ENCODE measurements around the gene DTNB.
"Not testable (repeated sequence)": the region's sequence is repeated elsewhere in the genome, so short reads cannot be mapped to it uniquely, and the experiment has no call there.

DTNB gene

GRCh38 chr2:25586726-25587144, 86.6 kb downstream of the DTNB start:
- DNase-seq = no peak

- no peak for DNase-seq
These were observed 88.2 kb downstream of the DTNB start for GRCh38 chr2:25585189-25585588.

GRCh38 chr2:25582077-25582830, 91.1 kb downstream of the DTNB start:
- DNase-seq = no peak

- DNase-seq = no peak
These were observed 96.8 kb downstream of the DTNB start for GRCh38 chr2:25576596-25576995.

- DNase-seq = no peak
These were observed 100.7 kb downstream of the DTNB start for GRCh38 chr2:25572638-25573037.

GRCh38 chr2:25570161-25570845, 103.1 kb downstream of the DTNB start:
- DNase-seq = no peak

GRCh38 chr2:25567406-25567805, 106.0 kb downstream of the DTNB start:
- peak; percentile 31 for DNase-seq

GRCh38 chr2:25566694-25567093, 106.7 kb downstream of the DTNB start:
- DNase-seq = no peak

- DNase-seq = no peak
These were observed 107.3 kb downstream of the DTNB start for GRCh38 chr2:25566094-25566493.

- no peak for DNase-seq
These were observed 112.1 kb downstream of the DTNB start for GRCh38 chr2:25561136-25561850.

- DNase-seq = no peak
These were observed 114.2 kb downstream of the DTNB start for GRCh38 chr2:25559148-25559547.

- DNase-seq = no peak
These were observed 115.1 kb downstream of the DTNB start for GRCh38 chr2:25558262-25558661.

- DNase-seq = no peak
These were observed 116.0 kb downstream of the DTNB start for GRCh38 chr2:25557179-25558036.

GRCh38 chr2:25552318-25552717, 121.1 kb downstream of the DTNB start:
- no peak for DNase-seq

- DNase-seq = no peak
These were observed 122.1 kb downstream of the DTNB start for GRCh38 chr2:25551316-25551715.

- not testable (repeated sequence) for DNase-seq
These were observed 123.8 kb downstream of the DTNB start for GRCh38 chr2:25549571-25549970.

- DNase-seq = peak; percentile 34
These were observed 124.8 kb downstream of the DTNB start for GRCh38 chr2:25548601-25549000.

GRCh38 chr2:25546852-25547251, 126.5 kb downstream of the DTNB start:
- no peak for DNase-seq

GRCh38 chr2:25545899-25546298, 127.5 kb downstream of the DTNB start:
- DNase-seq = no peak

GRCh38 chr2:25544445-25544844, 128.9 kb downstream of the DTNB start:
- DNase-seq = no peak

- DNase-seq = no peak
These were observed 129.4 kb downstream of the DTNB start for GRCh38 chr2:25543939-25544338.

GRCh38 chr2:25541378-25541777, 132.0 kb downstream of the DTNB start:
- no peak for DNase-seq

GRCh38 chr2:25539136-25539535, 134.2 kb downstream of the DTNB start:
- no peak for DNase-seq
